ENCODE results near the gene MAMDC4. TPM values are rescaled to one million over a fixed set of nuclear protein-coding genes. Genes with fewer than 3 reads are reported as not detected.
"Not testable (repeated sequence)": the region's sequence is repeated elsewhere in the genome, so short reads cannot be mapped to it uniquely, and the experiment has no call there.

Gene MAMDC4
- total RNA-seq, 2 donors from 2014 or later: 6.8 to 15.4 TPM

DNA sequence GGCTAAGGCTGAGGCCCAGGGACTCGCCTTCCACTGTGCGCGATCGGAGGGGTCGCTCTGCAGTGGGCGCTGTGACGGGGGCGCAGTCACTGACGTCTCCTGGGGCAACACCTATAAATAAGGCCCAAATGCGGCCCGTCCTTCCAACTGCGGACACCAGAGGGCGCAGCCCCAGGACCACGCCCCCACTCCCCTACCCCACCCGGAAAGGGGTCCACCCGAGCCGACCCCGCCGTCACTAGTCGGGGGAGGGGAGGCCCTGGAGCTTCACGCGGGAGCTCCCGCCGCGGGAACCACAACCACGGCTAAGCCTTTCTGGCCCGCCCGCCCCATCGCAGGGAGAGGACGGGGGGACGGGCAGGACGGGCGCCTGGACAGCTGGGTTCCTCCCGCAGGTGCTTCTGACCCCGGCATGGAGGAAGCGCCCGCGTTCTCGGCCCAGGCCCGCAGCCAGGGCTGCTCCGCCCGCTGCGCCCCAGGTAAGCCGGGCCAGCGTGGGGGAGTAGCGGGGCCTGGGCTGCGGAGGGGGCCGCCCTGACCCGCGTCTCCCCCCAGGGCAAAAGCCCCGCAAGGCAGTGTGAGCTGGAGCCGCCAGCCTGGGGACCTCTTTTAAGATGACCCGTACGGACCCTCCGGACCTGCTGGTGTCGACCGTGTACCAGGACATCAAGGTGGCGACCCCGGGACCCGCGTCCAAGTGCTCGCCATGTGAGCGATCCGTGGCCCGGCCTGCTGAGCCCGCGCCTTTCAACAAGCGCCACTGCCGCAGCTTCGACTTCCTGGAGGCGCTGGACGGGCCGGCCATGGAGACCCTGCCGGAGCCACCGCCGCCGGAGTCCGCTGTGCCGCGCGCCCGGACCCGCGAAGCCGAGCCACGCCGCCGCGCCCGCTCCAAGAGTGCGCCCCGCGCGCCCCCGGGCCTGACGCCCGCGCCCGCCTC, 8.1 kb upstream of the MAMDC4 start:
- Mint-ChIP-seq H3K4me1 (peaks cover 10% of the 10 kb centered on the region), H3K27me3 (ENCODE audit: insufficient read depth) (peaks cover 33% of the 10 kb centered on the region), H3K9me3 (peaks cover 12% of the 10 kb centered on the region)
- H3K27me3 ChIP-seq (ENCODE audit: control insufficient read depth, insufficient read depth, low read length, poor library complexity, severe bottlenecking); H3K36me3 Mint-ChIP-seq (ENCODE audit: low read depth); H3K9me3 ChIP-seq (ENCODE audit: control insufficient read depth, low read length); H3K4me3 ChIP-seq (ENCODE audit: low read length); H3K36me3 ChIP-seq (ENCODE audit: control insufficient read depth, insufficient read depth, low read length); H3K4me1 ChIP-seq (ENCODE audit: control insufficient read depth, insufficient read depth, low read length); H3K4me3 Mint-ChIP-seq; H3K9ac ChIP-seq (ENCODE audit: extremely low read depth, low read length, poor library complexity, severe bottlenecking); H3K27ac ChIP-seq (ENCODE audit: low read depth, low read length); H3K27ac Mint-ChIP-seq: not testable (repeated sequence)
- TF ChIP-seq, protein P1, sequence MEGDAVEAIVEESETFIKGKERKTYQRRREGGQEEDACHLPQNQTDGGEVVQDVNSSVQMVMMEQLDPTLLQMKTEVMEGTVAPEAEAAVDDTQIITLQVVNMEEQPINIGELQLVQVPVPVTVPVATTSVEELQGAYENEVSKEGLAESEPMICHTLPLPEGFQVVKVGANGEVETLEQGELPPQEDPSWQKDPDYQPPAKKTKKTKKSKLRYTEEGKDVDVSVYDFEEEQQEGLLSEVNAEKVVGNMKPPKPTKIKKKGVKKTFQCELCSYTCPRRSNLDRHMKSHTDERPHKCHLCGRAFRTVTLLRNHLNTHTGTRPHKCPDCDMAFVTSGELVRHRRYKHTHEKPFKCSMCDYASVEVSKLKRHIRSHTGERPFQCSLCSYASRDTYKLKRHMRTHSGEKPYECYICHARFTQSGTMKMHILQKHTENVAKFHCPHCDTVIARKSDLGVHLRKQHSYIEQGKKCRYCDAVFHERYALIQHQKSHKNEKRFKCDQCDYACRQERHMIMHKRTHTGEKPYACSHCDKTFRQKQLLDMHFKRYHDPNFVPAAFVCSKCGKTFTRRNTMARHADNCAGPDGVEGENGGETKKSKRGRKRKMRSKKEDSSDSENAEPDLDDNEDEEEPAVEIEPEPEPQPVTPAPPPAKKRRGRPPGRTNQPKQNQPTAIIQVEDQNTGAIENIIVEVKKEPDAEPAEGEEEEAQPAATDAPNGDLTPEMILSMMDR (conservative IDR thresholded peaks at IDR 0.05): peak; percentile 84
- WGBS, 2 experiments (ENCODE audit: insufficient coverage in 1 of 2, insufficient read length in 1 of 2): 71 to 74% methylated on average over 38 to 99 of the region's 99 CpGs
- peak; percentile 83 for DNase-seq

DNA sequence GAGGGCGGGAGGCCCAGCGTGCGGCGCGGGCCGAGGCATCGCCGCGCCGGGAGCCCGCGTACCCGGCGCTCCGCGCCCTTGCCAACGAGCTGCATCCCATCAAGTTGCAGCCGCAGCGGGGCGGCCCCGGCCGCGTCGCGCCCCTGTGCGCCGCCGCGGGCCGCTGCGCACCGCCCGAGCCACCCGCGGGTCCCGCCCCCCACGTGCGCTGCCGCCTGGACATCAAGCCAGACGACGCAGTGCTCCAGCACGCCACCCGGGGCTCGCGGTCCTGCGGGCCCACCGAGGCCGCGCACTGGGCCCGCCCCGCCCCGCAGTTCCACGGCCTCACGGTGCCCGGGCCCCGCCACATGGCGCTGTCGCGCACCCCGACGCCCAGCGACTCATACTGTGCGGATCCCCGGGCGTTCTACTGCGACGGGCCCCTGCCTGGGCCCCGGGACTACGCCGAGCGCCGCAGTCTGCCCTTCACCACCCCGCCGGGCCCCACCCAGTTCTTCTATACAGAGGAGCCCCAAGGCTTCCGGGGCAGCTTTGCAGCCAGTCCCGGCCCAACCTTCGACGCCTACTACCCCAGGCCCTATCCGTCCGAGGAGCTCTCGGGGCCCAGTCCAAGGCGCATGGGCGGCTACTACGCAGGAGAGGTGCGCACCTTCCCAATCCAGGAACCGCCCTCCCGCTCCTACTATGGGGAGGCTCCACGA, 7.2 kb upstream of the MAMDC4 start:
- H3K4me3 ChIP-seq (ENCODE audit: low read length): no peak overlapping the region
- peaks cover 33% of the 10 kb centered on the region for H3K27me3 Mint-ChIP-seq (ENCODE audit: insufficient read depth)
- no peaks in the 10 kb centered on the region for H3K36me3 Mint-ChIP-seq (ENCODE audit: low read depth)
- TF ChIP-seq, protein P1 (conservative IDR thresholded peaks at IDR 0.05): no peak
- no peak for DNase-seq
- H3K4me3 Mint-ChIP-seq: no peak overlapping the region
- no peaks in the 10 kb centered on the region for H3K9me3 ChIP-seq (ENCODE audit: control insufficient read depth, low read length)
- no peak overlapping the region for H3K27ac ChIP-seq (ENCODE audit: low read depth, low read length)
- H3K4me1 ChIP-seq (ENCODE audit: control insufficient read depth, insufficient read depth, low read length): peaks cover 7% of the 10 kb centered on the region
- no peak overlapping the region for H3K9ac ChIP-seq (ENCODE audit: extremely low read depth, low read length, poor library complexity, severe bottlenecking)
- H3K27me3 ChIP-seq (ENCODE audit: control insufficient read depth, insufficient read depth, low read length, poor library complexity, severe bottlenecking): no peaks in the 10 kb centered on the region
- H3K27ac Mint-ChIP-seq: no peak overlapping the region
- H3K9me3 Mint-ChIP-seq: peaks cover 12% of the 10 kb centered on the region
- peaks cover 11% of the 10 kb centered on the region for H3K4me1 Mint-ChIP-seq
- WGBS, 2 experiments (ENCODE audit: insufficient coverage in 1 of 2, insufficient read length in 1 of 2): 90 to 92% methylated on average over 38 to 88 of the region's 88 CpGs
- no peaks in the 10 kb centered on the region for H3K36me3 ChIP-seq (ENCODE audit: control insufficient read depth, insufficient read depth, low read length)

- Histone ChIP-seq H3K9ac (ENCODE audit: extremely low read depth, low read length, poor library complexity, severe bottlenecking) (no peak overlapping the region), H3K36me3 (ENCODE audit: control insufficient read depth, insufficient read depth, low read length) (peaks cover under 1% of the 10 kb centered on the region), H3K4me3 (ENCODE audit: low read length) (no peak overlapping the region), H3K27me3 (ENCODE audit: control insufficient read depth, insufficient read depth, low read length, poor library complexity, severe bottlenecking) (no peaks in the 10 kb centered on the region), H3K27ac (ENCODE audit: low read depth, low read length) (no peak overlapping the region), H3K9me3 (ENCODE audit: control insufficient read depth, low read length) (no peaks in the 10 kb centered on the region), H3K4me1 (ENCODE audit: control insufficient read depth, insufficient read depth, low read length) (peaks cover 13% of the 10 kb centered on the region)
- Mint-ChIP-seq H3K4me1 (peaks cover 9% of the 10 kb centered on the region), H3K4me3 (peak overlapping the region; percentile 78), H3K27me3 (ENCODE audit: insufficient read depth) (peaks cover 33% of the 10 kb centered on the region), H3K27ac (no peak overlapping the region), H3K36me3 (ENCODE audit: low read depth) (no peaks in the 10 kb centered on the region), H3K9me3 (peaks cover 12% of the 10 kb centered on the region)
- WGBS, 2 experiments (ENCODE audit: insufficient coverage in 1 of 2, insufficient read length in 1 of 2): 97 to 98% methylated on average over 66 to 102 of the region's 102 CpGs
- DNase-seq: no peak
- TF ChIP-seq, protein P1 (conservative IDR thresholded peaks at IDR 0.05): no peak
Measured at GRCh38 chr9:136845465-136846260, 6.5 kb upstream of the MAMDC4 start.

Measured in endodermal cell (in vitro differentiated cells).